GM23248 (cell line): Measurements from ENCODE around the gene FAM240A.

ENCODE experiments used
- EZH2 ChIP-seq: fragments of 200-600 bp; sonication (generic); IDR thresholded peaks from 2 replicates; pipeline ENCODE4 v1.6.1; 2018; ENCODE audit warnings: antibody characterized with exemption, mild to moderate bottlenecking; ENCODE audit not compliant: insufficient read depth, poor library complexity, severe bottlenecking
- EZH2phosphoT487 ChIP-seq: fragments of 200-600 bp; sonication (generic); IDR thresholded peaks from 2 replicates; pipeline ENCODE4 v1.6.1; 2018; ENCODE audit warnings: antibody characterized with exemption, moderate library complexity, mild to moderate bottlenecking, low read depth; ENCODE audit not compliant: insufficient read depth

DNA sequence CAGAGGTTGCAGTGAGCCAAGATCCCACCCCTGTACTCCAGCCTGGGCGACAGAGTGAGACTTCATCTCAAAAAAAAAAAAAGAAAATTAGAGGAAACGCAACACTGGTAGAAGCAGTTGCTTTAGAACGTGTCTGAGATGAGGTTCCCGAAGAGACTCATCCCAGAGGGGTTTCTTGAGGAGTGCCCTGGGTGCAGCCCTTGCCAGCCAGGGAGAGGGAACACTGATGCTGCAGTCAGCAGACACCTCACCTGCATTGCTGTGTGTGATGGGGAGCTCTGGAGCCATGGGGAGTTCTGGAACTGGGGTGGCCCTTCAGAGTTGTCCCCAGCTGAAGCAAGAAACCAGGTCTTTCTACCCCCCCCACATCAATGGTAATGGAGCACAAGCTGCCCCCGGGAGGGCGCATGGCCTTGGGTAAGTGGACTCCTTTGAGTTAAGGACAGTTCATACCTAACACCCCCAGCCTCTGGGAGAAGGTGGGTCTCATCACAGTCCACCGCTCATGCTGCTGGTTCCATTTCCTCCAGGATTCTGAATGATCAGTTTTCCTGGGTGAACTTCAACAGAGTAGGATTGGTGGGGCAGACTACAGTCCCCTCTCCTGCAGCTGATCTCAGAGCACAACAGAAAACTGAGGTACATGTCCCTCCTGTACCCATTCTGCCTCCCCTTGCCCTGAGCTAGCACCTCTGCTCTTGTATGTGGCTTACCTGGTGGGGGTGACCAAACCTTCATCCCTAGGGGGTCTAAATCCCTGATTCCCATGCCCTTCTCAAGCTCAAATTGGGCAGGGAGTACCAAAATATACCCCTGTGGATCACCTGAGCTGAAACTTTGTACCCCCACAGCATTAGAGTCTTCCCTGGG lies 27.5 kb upstream of the FAM240A start:
- TF ChIP-seq EZH2 (no peak), EZH2phosphoT487 (no peak)
